Naive B cell (primary cell): ENCODE data around the gene ZNF423. TPM values are rescaled to one million over a fixed set of nuclear protein-coding genes. Genes with fewer than 3 reads are reported as not detected.
A peak's percentile ranks its signal among the peaks of the same experiment; 100 is the strongest.

ENCODE experiments used
- ATAC-seq, 2 donors: fragments of 150-1000 bp; cut with Tn5 transposase; 2 replicates each; pipeline ENCODE4 v1.10.0; 2021; ENCODE audit warnings: low read depth in 2 of 2, mild to moderate bottlenecking in 2 of 2, moderate library complexity in 2 of 2
- DNase-seq: peaks from one replicate; pipeline ENCODE4 v3.0.0; 2022
- H3K27ac Mint-ChIP-seq, 6 donors: one replicate each; pipeline ENCODE4 v1.8.0; 2020 to 2022; ENCODE audit warnings: mild to moderate bottlenecking in 6 of 6, mixed read lengths in 6 of 6, moderate library complexity in 5 of 6, inconsistent platforms in 2 of 6
- H3K27me3 Mint-ChIP-seq, 3 donors: one replicate each; pipeline ENCODE4 v1.8.0; 2021 to 2022; ENCODE audit warnings: mixed read lengths in 3 of 3, mild to moderate bottlenecking in 1 of 3
- H3K36me3 Mint-ChIP-seq, 2 donors: one replicate each; pipeline ENCODE4 v1.8.0; 2020 to 2022; ENCODE audit warnings: mixed read lengths in 2 of 2, inconsistent platforms in 1 of 2, mild to moderate bottlenecking in 1 of 2
- H3K4me1 Mint-ChIP-seq, 3 donors: one replicate each; pipeline ENCODE4 v1.8.0; 2020 to 2022; ENCODE audit warnings: mixed read lengths in 3 of 3, inconsistent platforms in 1 of 3, mild to moderate bottlenecking in 1 of 3, moderate library complexity in 1 of 3
- H3K4me3 Mint-ChIP-seq, 8 donors: one replicate each; pipeline ENCODE4 v1.8.0; 2020 to 2022; ENCODE audit warnings: mild to moderate bottlenecking in 8 of 8, mixed read lengths in 8 of 8, moderate library complexity in 8 of 8, inconsistent platforms in 2 of 8
- H3K9me3 Mint-ChIP-seq, 7 donors: one replicate each; pipeline ENCODE4 v1.8.0; 2020 to 2022; ENCODE audit warnings: mixed read lengths in 7 of 7, mild to moderate bottlenecking in 5 of 7, inconsistent platforms in 2 of 7, moderate library complexity in 1 of 7
- polyA plus RNA-seq, 6 donors: library from polyadenylated mRNA; unstranded; fragments of 300-500 nt; fragmentation: Illumina TruSeq; gene quantifications; one replicate each; pipeline ENCODE4 v1.2.3, GENCODE V29; 2021; ENCODE audit warnings: low read depth in 6 of 6

Gene ZNF423
- polyA plus RNA-seq, 6 donors from 2014 or later, result not detected

GRCh38 chr16:49534901-49535610, 320.9 kb downstream of the ZNF423 start:
- Mint-ChIP-seq H3K36me3 (no peaks in the 10 kb centered on the region), H3K9me3 (peaks cover 0 to 1% (median 0%) of the 10 kb centered on the region in 7 donors), H3K27ac (peak overlapping the region in 1 of 6 donors; percentile 69), H3K4me1 (peaks cover 0 to 7% (median 6%) of the 10 kb centered on the region in 3 donors), H3K4me3 (no peak overlapping the region), H3K27me3 (peaks cover 0 to 20% (median 11%) of the 10 kb centered on the region in 3 donors)
- no peak for DNase-seq
- ATAC-seq, result no peak

GRCh38 chr16:49533422-49533821, 322.5 kb downstream of the ZNF423 start:
- Mint-ChIP-seq H3K9me3 (peaks cover 0 to 1% (median 0%) of the 10 kb centered on the region in 7 donors), H3K27ac (no peak overlapping the region), H3K4me3 (no peak overlapping the region), H3K36me3 (no peaks in the 10 kb centered on the region), H3K4me1 (peaks cover 7 to 12% (median 9%) of the 10 kb centered on the region in 3 donors), H3K27me3 (peaks cover 0 to 23% (median 16%) of the 10 kb centered on the region in 3 donors)
- DNase-seq, result no peak
- no peak for ATAC-seq

- Mint-ChIP-seq H3K4me3 (no peak overlapping the region), H3K27ac (no peak overlapping the region), H3K9me3 (peaks cover 0 to 1% (median 0%) of the 10 kb centered on the region in 7 donors), H3K27me3 (peaks cover 0 to 28% (median 21%) of the 10 kb centered on the region in 3 donors), H3K36me3 (no peaks in the 10 kb centered on the region), H3K4me1 (peaks cover 12 to 18% (median 15%) of the 10 kb centered on the region in 3 donors)
- ATAC-seq, result no peak
- no peak for DNase-seq
Observed at GRCh38 chr16:49532873-49533272, 323.0 kb downstream of the ZNF423 start.

- Mint-ChIP-seq H3K27me3 (peaks cover 0 to 34% (median 28%) of the 10 kb centered on the region in 3 donors), H3K4me1 (peaks cover 12 to 25% (median 22%) of the 10 kb centered on the region in 3 donors), H3K4me3 (no peak overlapping the region), H3K36me3 (no peaks in the 10 kb centered on the region), H3K9me3 (peaks cover 0 to 1% (median 0%) of the 10 kb centered on the region in 7 donors), H3K27ac (peak overlapping the region in 1 of 6 donors; percentile 22)
- ATAC-seq (no peak), DNase-seq (no peak)
Observed at GRCh38 chr16:49531931-49532840, 323.7 kb downstream of the ZNF423 start.

GRCh38 chr16:49531425-49531824, 324.5 kb downstream of the ZNF423 start:
- no peak overlapping the region for H3K27ac Mint-ChIP-seq
- H3K4me3 Mint-ChIP-seq, result no peak overlapping the region
- H3K27me3 Mint-ChIP-seq, result peaks cover 0 to 35% (median 34%) of the 10 kb centered on the region in 3 donors
- H3K4me1 Mint-ChIP-seq, result peaks cover 12 to 27% (median 22%) of the 10 kb centered on the region in 3 donors
- ATAC-seq (no peak), DNase-seq (no peak)
- no peaks in the 10 kb centered on the region for H3K36me3 Mint-ChIP-seq
- H3K9me3 Mint-ChIP-seq, result peaks cover 0 to 1% (median 0%) of the 10 kb centered on the region in 7 donors

- peak overlapping the region in 1 of 6 donors; percentile 74 for H3K27ac Mint-ChIP-seq
- DNase-seq, result no peak
- H3K4me3 Mint-ChIP-seq, result peak overlapping the region in 1 of 8 donors; percentile 84
- H3K9me3 Mint-ChIP-seq, result peaks cover 0 to 1% (median 0%) of the 10 kb centered on the region in 7 donors
- ATAC-seq, result no peak
- peaks cover 0 to 44% (median 34%) of the 10 kb centered on the region in 3 donors for H3K27me3 Mint-ChIP-seq
- no peaks in the 10 kb centered on the region for H3K36me3 Mint-ChIP-seq
- peaks cover 12 to 27% (median 22%) of the 10 kb centered on the region in 3 donors for H3K4me1 Mint-ChIP-seq
Observed at GRCh38 chr16:49530427-49530970, 325.4 kb downstream of the ZNF423 start.

GRCh38 chr16:49529411-49530045, 326.4 kb downstream of the ZNF423 start:
- ATAC-seq (no peak), DNase-seq (no peak)
- Mint-ChIP-seq H3K9me3 (peaks cover 0 to 1% (median 0%) of the 10 kb centered on the region in 7 donors), H3K4me1 (peaks cover 12 to 27% (median 22%) of the 10 kb centered on the region in 3 donors), H3K27me3 (peaks cover 0 to 48% (median 34%) of the 10 kb centered on the region in 3 donors), H3K27ac (no peak overlapping the region), H3K36me3 (no peaks in the 10 kb centered on the region), H3K4me3 (peak overlapping the region; percentile 13 to 95 (median 54))

GRCh38 chr16:49528866-49529288, 327.0 kb downstream of the ZNF423 start:
- Mint-ChIP-seq H3K9me3 (peaks cover 0 to 1% (median 0%) of the 10 kb centered on the region in 7 donors), H3K4me1 (peaks cover 12 to 27% (median 22%) of the 10 kb centered on the region in 3 donors), H3K27me3 (peaks cover 0 to 54% (median 34%) of the 10 kb centered on the region in 3 donors), H3K4me3 (peak overlapping the region; percentile 84 to 95 (median 92)), H3K36me3 (no peaks in the 10 kb centered on the region), H3K27ac (peak overlapping the region in 1 of 6 donors; percentile 96)
- ATAC-seq (no peak), DNase-seq (no peak)

- Mint-ChIP-seq H3K9me3 (peaks cover 0 to 1% (median 0%) of the 10 kb centered on the region in 7 donors), H3K4me3 (peak overlapping the region; percentile 84 to 95 (median 92)), H3K27me3 (peaks cover 0 to 55% (median 32%) of the 10 kb centered on the region in 3 donors), H3K36me3 (no peaks in the 10 kb centered on the region), H3K27ac (peak overlapping the region in 4 of 6 donors; percentile 36 to 96 (median 64)), H3K4me1 (peaks cover 12 to 27% (median 22%) of the 10 kb centered on the region in 3 donors)
- ATAC-seq (peak; percentile 32 to 46), DNase-seq (no peak)
Observed at GRCh38 chr16:49528060-49528865, 327.6 kb downstream of the ZNF423 start.

- H3K9me3 Mint-ChIP-seq, result no peaks in the 10 kb centered on the region
- H3K27me3 Mint-ChIP-seq, result peaks cover 0 to 55% (median 28%) of the 10 kb centered on the region in 3 donors
- H3K4me1 Mint-ChIP-seq, result peaks cover 12 to 27% (median 22%) of the 10 kb centered on the region in 3 donors
- H3K27ac Mint-ChIP-seq, result peak overlapping the region in 2 of 6 donors; percentile 83 to 96
- no peaks in the 10 kb centered on the region for H3K36me3 Mint-ChIP-seq
- DNase-seq (no peak), ATAC-seq (no peak)
- H3K4me3 Mint-ChIP-seq, result peak overlapping the region; percentile 84 to 95 (median 92)
Observed at GRCh38 chr16:49527611-49528010, 328.3 kb downstream of the ZNF423 start.

GRCh38 chr16:49526860-49527365, 329.0 kb downstream of the ZNF423 start:
- H3K27me3 Mint-ChIP-seq, result peaks cover 0 to 55% (median 28%) of the 10 kb centered on the region in 3 donors
- peaks cover 12 to 27% (median 22%) of the 10 kb centered on the region in 3 donors for H3K4me1 Mint-ChIP-seq
- DNase-seq (no peak), ATAC-seq (no peak)
- no peak overlapping the region for H3K27ac Mint-ChIP-seq
- H3K4me3 Mint-ChIP-seq, result peak overlapping the region in 2 of 8 donors; percentile 20 to 23
- H3K36me3 Mint-ChIP-seq, result no peaks in the 10 kb centered on the region
- no peaks in the 10 kb centered on the region for H3K9me3 Mint-ChIP-seq

GRCh38 chr16:49524947-49525315, 331.0 kb downstream of the ZNF423 start:
- Mint-ChIP-seq H3K4me1 (peaks cover 5 to 22% (median 21%) of the 10 kb centered on the region in 3 donors), H3K36me3 (no peaks in the 10 kb centered on the region), H3K9me3 (no peaks in the 10 kb centered on the region), H3K4me3 (no peak overlapping the region), H3K27me3 (peaks cover 0 to 43% (median 13%) of the 10 kb centered on the region in 3 donors), H3K27ac (no peak overlapping the region)
- DNase-seq (no peak), ATAC-seq (no peak)
